ENCODE measurements around the gene STAT1. TPM values are rescaled to one million over a fixed set of nuclear protein-coding genes. Genes with fewer than 3 reads are reported as not detected.

STAT1 gene
- total RNA-seq, 1 donor from 2014 or later, result 13.0 TPM

GRCh38 chr2:190948671-190949070 is 65.3 kb downstream of the STAT1 start:
- no peak for DNase-seq (ENCODE audit: low spot score in 2 of 2)
- no peak for TF ChIP-seq CTCF (IDR thresholded peaks at IDR 0.05)
- H3K27me3 ChIP-seq, result no peaks in the 10 kb centered on the region
- peak overlapping the region; percentile 2 to 57 for H3K27ac ChIP-seq
- H3K4me1 ChIP-seq, result peaks cover 15 to 19% of the 10 kb centered on the region in 2 donors
- no peaks in the 10 kb centered on the region for H3K9me3 ChIP-seq
- intact Hi-C loops (cut with DNase I), result no loop called here
- H3K36me3 ChIP-seq, result no peaks in the 10 kb centered on the region
- H3K4me3 ChIP-seq, result no peak overlapping the region

- Histone ChIP-seq H3K4me3 (peak overlapping the region in 1 of 2 donors; percentile 35), H3K9me3 (no peaks in the 10 kb centered on the region), H3K4me1 (peaks cover 15 to 19% of the 10 kb centered on the region in 2 donors), H3K27me3 (no peaks in the 10 kb centered on the region), H3K36me3 (no peaks in the 10 kb centered on the region), H3K27ac (peak overlapping the region; percentile 36 to 57)
- no peak for DNase-seq (ENCODE audit: low spot score in 2 of 2)
- TF ChIP-seq CTCF (IDR thresholded peaks at IDR 0.05), result peak in 1 of 3 experiments; percentile 20
- intact Hi-C loops (cut with DNase I), result no loop called here
These were observed 66.2 kb downstream of the STAT1 start for GRCh38 chr2:190947711-190948251.

- no peak for TF ChIP-seq CTCF (IDR thresholded peaks at IDR 0.05)
- H3K27me3 ChIP-seq, result no peaks in the 10 kb centered on the region
- peak overlapping the region in 1 of 2 donors; percentile 35 for H3K4me3 ChIP-seq
- H3K36me3 ChIP-seq, result no peaks in the 10 kb centered on the region
- intact Hi-C loops (cut with DNase I), result no loop called here
- peak overlapping the region; percentile 36 to 57 for H3K27ac ChIP-seq
- H3K9me3 ChIP-seq, result no peaks in the 10 kb centered on the region
- peaks cover 15 to 19% of the 10 kb centered on the region in 2 donors for H3K4me1 ChIP-seq
- no peak for DNase-seq (ENCODE audit: low spot score in 2 of 2)
These were observed 66.8 kb downstream of the STAT1 start for GRCh38 chr2:190947141-190947540.

- no peak overlapping the region for H3K4me3 ChIP-seq
- H3K36me3 ChIP-seq, result no peaks in the 10 kb centered on the region
- no peaks in the 10 kb centered on the region for H3K9me3 ChIP-seq
- TF ChIP-seq CTCF (IDR thresholded peaks at IDR 0.05), result no peak
- H3K27me3 ChIP-seq, result no peaks in the 10 kb centered on the region
- DNase-seq (ENCODE audit: low spot score in 2 of 2), result no peak
- intact Hi-C loops (cut with DNase I), result no loop called here
- peaks cover 18 to 40% of the 10 kb centered on the region in 2 donors for H3K4me1 ChIP-seq
- H3K27ac ChIP-seq, result peak overlapping the region in 1 of 2 donors; percentile 3
These were observed 70.3 kb downstream of the STAT1 start for GRCh38 chr2:190943706-190944105.

- no peaks in the 10 kb centered on the region for H3K36me3 ChIP-seq
- no peak overlapping the region for H3K27ac ChIP-seq
- no peaks in the 10 kb centered on the region for H3K9me3 ChIP-seq
- DNase-seq (ENCODE audit: low spot score in 2 of 2), result no peak
- intact Hi-C loops (cut with DNase I), result no loop called here
- no peak for TF ChIP-seq CTCF (IDR thresholded peaks at IDR 0.05)
- no peaks in the 10 kb centered on the region for H3K27me3 ChIP-seq
- no peak overlapping the region for H3K4me3 ChIP-seq
- H3K4me1 ChIP-seq, result peaks cover 10 to 38% of the 10 kb centered on the region in 2 donors
These were observed 71.3 kb downstream of the STAT1 start for GRCh38 chr2:190942697-190943096.

GRCh38 chr2:190941571-190941970 is 72.4 kb downstream of the STAT1 start:
- intact Hi-C loops (cut with DNase I), result no loop called here
- H3K27me3 ChIP-seq, result no peaks in the 10 kb centered on the region
- peaks cover 6 to 35% of the 10 kb centered on the region in 2 donors for H3K4me1 ChIP-seq
- H3K4me3 ChIP-seq, result no peak overlapping the region
- no peak for TF ChIP-seq CTCF (IDR thresholded peaks at IDR 0.05)
- no peaks in the 10 kb centered on the region for H3K36me3 ChIP-seq
- H3K9me3 ChIP-seq, result no peaks in the 10 kb centered on the region
- H3K27ac ChIP-seq, result no peak overlapping the region
- no peak for DNase-seq (ENCODE audit: low spot score in 2 of 2)

All from ascending aorta (tissue), 2 donors.